Embryonic facial prominence (tissue), 1 donor: ENCODE results near the gene TBC1D10B.

ENCODE experiments used
- DNase-seq: peaks from one replicate; pipeline ENCODE4 v3.0.0-alpha.2; 2016; ENCODE audit errors: extremely low spot score

Gene TBC1D10B

GRCh38 chr16:30374538-30374937, 4.2 kb upstream of the TBC1D10B start, which contains the start of gene MYL11:
TSS of gene MYL11 (plus strand) at chr16:30374802. CDS start at chr16:30374858, 56 bp downstream.
- no peak for DNase-seq

- no peak for DNase-seq
Observed at GRCh38 chr16:30372725-30373124, 2.4 kb upstream of the TBC1D10B start.

DNA sequence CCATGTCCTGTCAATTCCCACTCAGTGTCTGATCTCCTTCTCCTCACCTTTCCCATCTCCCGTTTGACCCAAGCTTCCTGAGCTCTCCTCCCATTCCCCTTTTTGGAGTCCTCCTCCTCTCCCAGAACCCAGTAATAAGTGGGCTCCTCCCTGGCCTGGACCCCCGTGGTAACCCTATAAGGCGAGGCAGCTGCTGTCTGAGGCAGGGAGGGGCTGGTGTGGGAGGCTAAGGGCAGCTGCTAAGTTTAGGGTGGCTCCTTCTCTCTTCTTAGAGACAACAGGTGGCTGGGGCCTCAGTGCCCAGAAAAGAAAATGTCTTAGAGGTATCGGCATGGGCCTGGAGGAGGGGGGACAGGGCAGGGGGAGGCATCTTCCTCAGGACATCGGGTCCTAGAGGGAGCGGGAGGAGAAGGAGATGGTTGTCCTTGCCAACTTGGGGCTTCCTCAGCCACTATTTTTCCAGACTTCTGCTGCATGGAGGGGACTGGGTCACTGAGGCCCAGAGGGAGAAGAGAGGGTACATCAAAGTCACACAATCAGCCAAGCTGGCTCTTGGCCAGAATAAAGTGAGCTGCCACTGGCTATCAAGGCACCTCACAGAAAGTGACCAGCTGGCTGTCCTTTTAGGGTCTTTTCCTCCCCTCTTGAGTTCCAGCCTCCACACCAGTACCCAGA, 1.9 kb upstream of the TBC1D10B start:
- no peak for DNase-seq

DNA sequence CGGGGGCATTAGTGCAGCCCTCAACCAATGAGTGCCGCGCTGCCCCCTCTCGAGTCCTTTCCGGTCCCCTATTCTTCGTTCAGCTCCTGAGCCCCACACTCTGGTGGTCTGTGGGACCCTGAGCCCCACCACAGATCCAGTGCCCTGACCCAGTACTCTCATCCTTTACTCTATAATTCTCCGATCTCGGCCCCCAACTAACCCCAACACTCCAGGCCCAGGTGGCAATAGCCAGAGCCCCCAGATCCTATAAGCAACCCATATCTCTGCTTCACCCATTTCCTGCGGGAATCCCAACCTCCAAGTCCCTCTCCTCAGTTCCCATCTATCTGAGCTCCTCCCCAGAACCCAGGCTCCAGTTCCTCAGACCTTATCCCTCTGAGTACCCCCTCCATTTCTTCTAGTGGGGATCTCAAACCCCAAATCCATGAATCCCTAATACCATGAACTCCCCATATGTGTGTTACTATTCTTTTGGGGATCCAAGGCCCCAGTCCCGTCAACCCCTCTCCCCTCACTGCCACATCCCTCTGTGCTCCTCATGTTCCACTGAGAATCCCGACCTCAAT, 1.0 kb upstream of the TBC1D10B start:
- no peak for DNase-seq

DNA sequence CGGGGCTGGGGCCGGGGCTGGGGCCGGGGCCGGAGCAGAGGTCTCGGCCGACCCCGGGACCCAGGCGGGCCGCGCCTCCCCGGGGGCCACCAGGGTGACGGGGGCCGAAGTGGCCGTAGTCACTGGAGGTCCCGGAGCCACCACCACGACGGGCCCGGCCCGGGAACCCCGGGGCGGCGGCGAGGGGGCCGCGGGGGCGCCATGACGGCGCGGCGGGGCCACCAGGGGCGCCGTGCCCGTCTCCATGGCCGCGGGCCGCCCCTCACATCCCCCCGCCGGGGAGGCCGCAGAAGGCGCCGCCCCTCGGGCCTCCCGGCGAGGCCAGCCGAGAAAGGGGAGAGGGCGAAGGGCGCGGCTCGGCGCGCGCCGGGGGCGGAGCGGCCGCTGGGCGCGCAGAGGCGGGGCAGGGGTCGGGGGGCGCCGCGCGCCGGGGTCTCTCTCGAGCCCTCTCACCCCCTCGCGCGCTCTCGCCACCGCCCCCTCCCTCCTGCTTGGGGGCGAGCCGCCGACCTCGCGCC, 297 bp downstream of the TBC1D10B start:
- DNase-seq = no peak

- DNase-seq = no peak
Observed at GRCh38 chr16:30369091-30369937, 980 bp downstream of the TBC1D10B start.

GRCh38 chr16:30368792-30369090, 1.6 kb downstream of the TBC1D10B start:
- no peak for DNase-seq

DNA sequence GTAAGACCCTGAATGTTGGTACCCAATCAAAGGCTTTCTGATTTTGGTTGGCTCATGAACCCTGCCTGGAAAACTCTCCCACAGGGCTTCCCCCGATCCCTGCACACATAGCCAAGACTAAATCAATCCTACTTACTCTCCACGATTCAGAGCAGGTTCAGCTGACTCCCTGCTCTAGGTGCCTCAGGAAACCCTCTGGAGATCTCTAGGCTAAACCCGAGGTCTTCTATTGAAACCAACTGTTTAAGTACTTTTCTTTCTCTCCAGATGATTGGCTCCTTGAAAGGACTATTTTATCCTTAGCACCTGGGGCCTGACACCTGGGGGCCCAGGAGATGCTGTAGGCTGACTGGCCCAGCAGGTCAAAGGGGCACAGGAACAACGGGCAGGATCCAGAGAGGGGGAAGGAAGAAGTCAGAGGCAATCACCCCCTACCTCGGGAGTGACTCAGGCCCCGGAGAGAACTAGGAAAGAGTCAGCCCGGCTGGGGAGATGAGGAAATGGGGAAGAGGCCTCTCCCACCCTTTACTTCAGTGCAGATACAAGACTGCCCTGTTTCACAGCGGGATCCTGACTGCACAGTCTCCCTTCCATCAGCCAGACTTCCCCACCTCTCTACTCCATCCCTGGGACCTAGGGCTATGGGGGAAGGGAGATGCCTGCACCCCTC, 2.0 kb downstream of the TBC1D10B start:
- no peak for DNase-seq

GRCh38 chr16:30367349-30368009, 2.8 kb downstream of the TBC1D10B start:
- DNase-seq = no peak

DNA sequence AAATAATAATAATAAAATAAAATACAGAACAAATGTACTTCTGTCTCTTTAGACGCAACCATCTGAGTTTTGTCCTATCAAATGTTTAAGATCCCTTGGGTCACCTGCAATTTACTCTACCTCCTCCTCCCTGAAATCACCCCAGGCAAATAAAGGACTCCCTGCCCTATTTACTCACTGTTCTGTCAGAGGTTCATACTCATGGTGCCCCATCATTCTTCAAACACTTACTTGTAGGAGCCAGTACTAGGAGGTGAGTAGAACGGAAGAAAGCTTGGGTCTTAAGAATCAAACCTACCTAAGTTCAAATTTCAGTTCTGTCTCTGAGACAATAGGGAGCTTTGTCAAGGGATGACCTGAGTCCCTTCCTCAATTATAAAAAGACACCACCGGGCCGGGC, 3.8 kb downstream of the TBC1D10B start:
- no peak for DNase-seq

DNA sequence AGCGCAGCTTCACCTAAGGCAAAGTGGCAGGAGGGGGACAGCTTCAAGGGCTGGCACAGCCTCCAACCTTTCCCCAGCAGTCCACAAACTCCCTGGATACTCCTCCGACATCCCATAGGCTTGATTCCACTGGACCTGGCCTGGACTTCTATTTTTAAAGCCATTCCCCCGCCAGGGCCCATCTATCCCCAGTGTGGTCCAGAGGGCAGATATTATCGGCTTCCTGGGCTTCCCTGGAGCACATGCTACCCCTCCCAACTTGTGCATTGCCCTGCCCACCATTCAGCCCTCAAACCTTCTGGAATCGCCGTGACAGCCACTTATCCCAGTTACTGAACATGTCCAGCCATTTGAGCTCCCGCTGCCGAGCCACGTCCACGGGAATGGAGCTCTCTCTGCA, 5.1 kb downstream of the TBC1D10B start:
- DNase-seq = no peak

- no peak for DNase-seq
Observed at GRCh38 chr16:30361180-30361579, 9.1 kb downstream of the TBC1D10B start.

DNA sequence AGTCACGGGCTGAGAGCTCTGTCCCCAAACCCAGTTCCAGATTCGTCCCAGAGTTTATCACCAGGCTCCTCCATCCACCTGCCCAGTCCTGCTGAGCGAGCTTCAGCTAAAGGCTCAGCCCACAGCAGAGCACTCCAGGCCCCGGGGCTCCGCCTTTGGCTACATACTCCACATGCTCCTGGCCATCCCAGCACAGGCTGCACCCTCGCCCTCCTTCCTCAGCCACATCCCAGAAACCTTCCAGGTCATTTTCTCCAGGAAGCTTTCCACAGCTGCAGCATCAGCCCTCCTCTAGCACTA, 10.5 kb downstream of the TBC1D10B start:
- no peak for DNase-seq

- no peak for DNase-seq
Observed at GRCh38 chr16:30358990-30359870, 11.1 kb downstream of the TBC1D10B start.

- no peak for DNase-seq
Observed at GRCh38 chr16:30358577-30358936, 11.7 kb downstream of the TBC1D10B start.

- no peak for DNase-seq
Observed at GRCh38 chr16:30357715-30358576, 12.3 kb downstream of the TBC1D10B start.

GRCh38 chr16:30357085-30357714, 13.1 kb downstream of the TBC1D10B start:
- DNase-seq = no peak

DNA sequence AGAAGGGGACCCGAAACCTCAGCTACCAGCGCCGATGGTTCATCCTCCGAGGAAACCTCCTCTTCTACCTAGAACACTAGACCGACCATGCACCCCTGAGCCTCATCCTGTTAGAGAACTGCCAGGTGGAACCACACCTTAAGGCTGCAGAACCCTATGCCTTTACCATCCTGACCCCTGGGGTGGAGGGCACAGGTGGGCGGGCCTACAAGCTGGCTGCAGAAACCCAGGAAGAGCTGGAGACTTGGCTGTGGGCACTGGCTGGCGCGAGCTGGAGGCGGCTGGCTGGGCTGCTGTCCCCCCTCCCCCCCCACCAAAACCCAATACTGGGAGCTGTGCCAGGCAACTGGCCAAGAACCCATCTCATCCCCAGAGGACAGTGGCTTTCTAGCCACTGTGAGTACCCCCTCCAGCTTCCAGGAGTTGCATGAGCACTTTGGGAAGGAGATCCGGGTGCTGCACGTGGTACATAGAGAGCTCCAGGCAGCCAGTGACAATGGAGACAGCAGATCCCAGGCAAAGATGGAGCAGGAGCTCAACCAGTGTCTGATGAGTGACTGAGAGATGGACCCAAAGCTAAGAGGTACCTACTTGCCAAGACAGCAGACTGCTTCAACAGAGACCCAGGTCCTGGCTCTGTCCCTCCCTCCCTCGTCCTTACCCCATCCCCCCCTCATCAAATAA, 13.8 kb downstream of the TBC1D10B start:
- no peak for DNase-seq

DNA sequence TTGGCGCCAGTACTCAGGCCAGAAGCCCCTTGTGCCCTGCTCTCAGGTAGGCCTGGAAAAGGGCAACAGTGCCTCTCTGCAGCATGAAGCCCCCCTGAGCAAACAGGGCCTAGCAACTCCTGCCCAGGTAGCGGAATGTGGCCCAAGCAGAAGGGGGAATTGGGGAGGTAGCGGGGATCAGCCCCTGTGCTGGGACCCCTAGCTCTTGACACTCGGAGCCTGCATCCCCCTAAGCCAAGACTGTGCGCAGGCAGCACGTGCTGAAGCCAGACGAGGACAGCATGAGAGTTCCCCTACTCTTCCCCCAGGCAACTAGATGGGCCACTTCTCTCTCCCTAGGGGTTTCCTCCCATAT, 14.4 kb downstream of the TBC1D10B start:
- no peak for DNase-seq
